HG03342 (cell line): ENCODE results near the gene USP38.
A peak's percentile ranks its signal among the peaks of the same experiment; 100 is the strongest.
"Not testable (repeated sequence)": the region's sequence is repeated elsewhere in the genome, so short reads cannot be mapped to it uniquely, and the experiment has no call there.

Experiments used
- ATAC-seq: cut with Tn5 transposase; IDR thresholded peaks from one replicate; pipeline ENCODE4 v1.9.1; 2021; ENCODE audit warnings: mild to moderate bottlenecking, moderate library complexity; ENCODE audit not compliant: unreplicated experiment

Gene USP38, protein sequence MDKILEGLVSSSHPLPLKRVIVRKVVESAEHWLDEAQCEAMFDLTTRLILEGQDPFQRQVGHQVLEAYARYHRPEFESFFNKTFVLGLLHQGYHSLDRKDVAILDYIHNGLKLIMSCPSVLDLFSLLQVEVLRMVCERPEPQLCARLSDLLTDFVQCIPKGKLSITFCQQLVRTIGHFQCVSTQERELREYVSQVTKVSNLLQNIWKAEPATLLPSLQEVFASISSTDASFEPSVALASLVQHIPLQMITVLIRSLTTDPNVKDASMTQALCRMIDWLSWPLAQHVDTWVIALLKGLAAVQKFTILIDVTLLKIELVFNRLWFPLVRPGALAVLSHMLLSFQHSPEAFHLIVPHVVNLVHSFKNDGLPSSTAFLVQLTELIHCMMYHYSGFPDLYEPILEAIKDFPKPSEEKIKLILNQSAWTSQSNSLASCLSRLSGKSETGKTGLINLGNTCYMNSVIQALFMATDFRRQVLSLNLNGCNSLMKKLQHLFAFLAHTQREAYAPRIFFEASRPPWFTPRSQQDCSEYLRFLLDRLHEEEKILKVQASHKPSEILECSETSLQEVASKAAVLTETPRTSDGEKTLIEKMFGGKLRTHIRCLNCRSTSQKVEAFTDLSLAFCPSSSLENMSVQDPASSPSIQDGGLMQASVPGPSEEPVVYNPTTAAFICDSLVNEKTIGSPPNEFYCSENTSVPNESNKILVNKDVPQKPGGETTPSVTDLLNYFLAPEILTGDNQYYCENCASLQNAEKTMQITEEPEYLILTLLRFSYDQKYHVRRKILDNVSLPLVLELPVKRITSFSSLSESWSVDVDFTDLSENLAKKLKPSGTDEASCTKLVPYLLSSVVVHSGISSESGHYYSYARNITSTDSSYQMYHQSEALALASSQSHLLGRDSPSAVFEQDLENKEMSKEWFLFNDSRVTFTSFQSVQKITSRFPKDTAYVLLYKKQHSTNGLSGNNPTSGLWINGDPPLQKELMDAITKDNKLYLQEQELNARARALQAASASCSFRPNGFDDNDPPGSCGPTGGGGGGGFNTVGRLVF

DNA sequence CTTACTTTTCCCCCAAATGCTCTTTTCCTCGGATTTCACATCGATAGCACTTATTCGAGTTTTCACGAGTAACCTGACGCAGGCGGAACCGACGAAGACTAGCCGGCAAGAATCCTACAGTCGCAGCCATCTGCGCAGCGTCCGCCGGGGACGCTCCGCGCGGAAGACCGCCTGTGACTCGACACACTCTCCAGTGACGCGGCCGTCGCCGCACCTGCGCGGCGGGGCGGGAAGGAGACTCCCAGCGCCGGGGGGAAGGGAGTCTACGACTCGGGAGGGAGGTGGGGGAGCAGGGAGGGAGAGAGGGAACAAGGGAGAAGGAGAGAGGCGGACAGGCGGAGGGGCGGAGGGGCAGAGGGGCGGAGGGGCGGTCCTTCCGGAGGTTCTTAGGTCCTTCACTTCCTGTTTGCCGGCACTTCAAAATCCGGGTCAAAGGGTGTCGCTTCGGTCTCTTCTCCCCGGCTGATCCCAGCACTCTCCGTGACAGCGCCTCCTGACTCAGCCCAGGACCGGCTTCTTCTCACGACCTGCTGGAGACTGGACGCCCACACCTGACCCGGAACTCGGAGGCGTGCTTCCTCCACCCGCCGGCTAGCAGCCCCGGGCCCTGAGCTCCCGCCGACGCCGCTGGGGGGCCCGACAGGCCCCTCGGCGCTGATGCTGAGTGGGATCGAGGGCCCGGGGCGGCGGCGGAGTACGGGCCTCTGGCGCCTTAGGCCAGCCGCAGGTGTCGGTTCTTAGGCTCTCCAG is at the start of gene USP38:
Gene USP38, plus strand, starts transcription at position 415 of the 750 bp plus-strand sequence. CDS start 534 bp downstream, outside the sequence.
- peak; percentile 73 for ATAC-seq

DNA sequence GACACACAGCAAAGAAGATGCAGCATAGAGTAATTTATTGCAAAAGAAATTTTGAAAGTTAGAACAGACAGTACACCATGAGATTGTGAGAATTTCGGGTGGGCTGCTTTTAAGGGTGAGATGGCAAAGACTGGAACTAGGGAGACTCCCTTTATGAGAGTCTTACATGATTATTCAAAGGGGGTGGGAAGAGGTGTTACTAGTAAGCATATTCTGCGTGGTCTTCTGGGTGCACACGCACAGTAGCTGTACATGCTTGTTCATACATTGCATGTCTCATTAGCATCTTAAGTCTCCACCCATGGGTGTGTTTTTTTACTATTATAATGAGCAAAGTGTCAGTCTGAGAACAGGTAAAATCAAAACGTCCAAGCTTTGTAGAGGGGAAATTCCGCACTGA is 49.4 kb upstream of the USP38 start:
- no peak for ATAC-seq

DNA sequence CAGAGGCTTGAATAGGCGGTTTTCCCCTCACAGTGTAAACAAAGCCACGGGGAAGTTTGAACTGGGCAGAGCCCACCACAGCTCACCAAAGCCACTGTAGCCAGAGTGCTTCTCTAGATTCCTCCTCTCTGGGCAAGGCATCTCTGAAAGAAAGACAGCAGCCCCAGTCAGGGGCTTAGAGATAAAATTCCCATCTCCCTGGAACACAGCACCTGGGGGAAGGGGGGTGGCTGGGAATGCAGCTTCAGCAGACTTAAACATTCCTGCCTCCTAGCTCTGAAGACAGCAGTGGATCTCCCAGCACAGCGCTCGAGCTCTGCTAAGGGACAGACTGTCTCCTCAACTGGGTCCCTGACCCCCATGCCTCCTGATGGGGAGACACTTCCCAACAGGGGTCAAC is 44.0 kb upstream of the USP38 start:
- no peak for ATAC-seq

DNA sequence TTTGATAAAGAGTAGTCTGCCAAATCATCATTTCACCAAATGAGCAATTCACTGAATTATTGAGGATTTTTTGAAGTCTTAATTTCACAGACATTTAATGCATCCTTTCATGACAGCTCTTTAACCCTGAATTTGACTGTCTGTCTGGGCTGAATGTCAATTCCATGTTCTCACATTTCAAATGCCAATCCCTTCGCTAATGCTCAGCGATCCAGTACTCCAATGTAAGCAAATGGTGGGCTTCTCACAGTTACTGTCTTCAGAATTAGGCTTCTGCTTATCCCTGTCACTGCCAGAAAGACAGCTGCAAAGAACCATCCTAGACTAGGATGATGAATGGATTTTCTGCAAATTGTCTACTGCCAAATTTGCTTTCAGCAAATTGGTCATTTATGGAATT is 36.2 kb upstream of the USP38 start:
- no peak for ATAC-seq

DNA sequence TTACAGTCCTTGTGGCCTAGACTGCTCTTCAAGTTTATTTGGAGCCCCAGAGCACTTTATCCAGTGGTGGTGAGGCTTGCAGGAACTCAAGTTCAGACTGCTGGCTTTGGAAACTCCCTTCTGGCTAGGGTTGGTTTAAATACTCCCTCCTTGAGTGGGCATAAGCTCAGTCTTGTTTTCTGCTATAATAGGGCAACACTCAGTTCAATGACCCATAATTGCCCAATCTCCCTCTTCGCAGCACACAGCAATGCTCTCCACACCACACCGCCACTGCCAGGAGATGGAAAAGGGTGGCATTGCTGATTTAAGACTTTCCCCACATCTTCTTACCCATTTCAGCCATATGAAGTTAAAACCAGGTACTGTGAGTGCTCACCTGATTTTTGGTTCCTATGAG is 27.9 kb upstream of the USP38 start:
- ATAC-seq = no peak

DNA sequence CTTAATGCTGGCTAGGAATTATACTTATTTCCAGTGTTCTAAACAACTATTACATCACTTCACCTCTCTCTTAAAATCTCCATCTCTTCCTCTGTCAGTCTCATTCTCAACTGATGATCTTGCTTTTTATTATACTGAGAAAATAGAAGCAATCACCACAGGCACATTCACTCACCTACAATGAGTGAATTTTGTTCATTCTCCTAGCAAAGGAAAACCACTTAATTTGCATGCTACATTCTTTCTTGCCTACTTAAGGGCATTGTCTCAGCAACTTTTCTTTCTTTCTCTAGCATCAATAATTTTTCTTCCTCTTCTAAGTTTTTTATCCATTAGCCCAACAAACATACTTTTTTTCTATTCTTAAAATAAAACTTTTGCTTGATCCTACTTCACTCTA is 21.1 kb upstream of the USP38 start:
- ATAC-seq = no peak

DNA sequence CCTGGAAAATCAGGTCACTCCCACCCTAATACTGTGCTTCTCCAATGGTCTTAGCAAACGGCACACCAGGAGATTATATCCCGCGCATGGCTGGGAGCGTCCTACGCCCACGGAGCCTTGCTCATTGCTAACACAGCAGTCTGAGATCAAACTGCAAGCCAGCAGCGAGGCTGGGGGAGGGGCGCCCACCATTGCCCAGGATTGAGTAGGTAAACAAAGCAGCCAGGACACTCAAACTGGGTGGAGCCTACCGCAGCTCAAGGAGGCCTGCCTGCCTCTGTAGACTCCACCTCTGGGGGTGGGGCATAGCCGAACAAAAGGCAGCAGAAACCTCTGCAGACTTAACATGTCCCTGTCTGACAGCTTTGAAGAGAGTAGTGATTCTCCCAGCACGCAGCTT is 18.0 kb upstream of the USP38 start:
- not testable (repeated sequence) for ATAC-seq

DNA sequence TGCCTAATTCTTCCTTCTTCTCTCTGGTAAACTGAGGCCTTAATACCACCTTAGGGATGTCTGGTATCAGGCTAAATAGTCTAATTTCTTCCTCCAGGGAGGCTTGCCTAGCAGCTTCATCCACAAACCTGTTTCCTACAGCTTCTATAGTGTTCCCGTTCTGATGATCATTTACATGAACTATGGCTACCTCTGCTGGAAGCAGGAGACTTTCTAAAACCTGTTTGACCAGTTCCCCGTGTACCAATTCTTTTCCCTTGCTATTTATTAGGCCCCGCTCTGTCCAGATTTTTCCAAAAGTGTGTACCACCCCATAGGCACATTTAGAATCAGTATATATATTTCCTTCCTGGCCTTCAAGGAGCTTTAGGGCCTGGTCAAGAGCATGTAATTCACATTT is 5.8 kb upstream of the USP38 start:
- no peak for ATAC-seq

DNA sequence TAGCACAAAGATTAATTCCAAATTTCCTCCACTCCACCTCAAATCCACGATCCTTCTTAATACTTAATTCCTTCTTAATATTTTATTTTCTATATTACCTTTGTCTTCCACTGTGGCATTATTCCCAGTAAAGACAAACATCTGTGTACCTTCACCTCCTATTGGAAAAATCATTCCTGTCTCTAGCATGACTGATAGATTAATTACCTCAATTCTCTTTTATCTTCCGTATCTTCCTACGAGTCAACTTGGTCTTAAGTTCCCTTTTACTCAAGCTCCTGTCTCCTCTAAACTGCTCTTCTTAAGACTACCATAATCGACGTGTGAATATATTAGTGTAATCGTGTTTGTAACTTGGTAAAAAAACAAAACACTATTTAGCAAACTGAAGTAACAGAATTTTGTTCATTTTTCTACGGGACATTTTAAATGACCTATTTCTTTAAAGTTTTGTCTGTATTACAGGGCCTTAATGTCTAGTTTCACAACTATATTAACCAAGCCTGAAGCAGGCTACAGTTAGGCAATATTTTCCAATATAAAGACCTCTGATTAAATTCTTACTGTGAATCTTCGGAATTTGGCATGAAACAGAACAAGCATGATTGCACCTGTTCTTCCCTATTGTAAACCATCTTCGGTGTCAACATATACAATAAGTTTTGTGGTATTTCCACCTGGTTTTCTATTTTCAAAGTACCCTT is 1.1 kb upstream of the USP38 start:
- ATAC-seq = no peak

DNA sequence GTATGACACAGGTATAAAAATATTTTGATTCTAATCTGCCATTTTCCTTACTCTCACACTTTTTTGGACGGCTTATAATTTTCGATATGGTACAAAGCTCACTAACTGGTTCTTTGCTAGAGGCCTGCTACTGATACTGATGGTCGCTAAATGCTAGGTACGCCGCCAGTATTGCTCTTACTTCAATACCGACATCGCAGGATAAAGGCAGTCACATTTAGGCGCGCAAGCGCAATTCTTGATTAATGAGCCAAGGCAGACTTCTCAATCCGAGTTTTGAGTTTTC is 557 bp upstream of the USP38 start:
- peak; percentile 15 for ATAC-seq

DNA sequence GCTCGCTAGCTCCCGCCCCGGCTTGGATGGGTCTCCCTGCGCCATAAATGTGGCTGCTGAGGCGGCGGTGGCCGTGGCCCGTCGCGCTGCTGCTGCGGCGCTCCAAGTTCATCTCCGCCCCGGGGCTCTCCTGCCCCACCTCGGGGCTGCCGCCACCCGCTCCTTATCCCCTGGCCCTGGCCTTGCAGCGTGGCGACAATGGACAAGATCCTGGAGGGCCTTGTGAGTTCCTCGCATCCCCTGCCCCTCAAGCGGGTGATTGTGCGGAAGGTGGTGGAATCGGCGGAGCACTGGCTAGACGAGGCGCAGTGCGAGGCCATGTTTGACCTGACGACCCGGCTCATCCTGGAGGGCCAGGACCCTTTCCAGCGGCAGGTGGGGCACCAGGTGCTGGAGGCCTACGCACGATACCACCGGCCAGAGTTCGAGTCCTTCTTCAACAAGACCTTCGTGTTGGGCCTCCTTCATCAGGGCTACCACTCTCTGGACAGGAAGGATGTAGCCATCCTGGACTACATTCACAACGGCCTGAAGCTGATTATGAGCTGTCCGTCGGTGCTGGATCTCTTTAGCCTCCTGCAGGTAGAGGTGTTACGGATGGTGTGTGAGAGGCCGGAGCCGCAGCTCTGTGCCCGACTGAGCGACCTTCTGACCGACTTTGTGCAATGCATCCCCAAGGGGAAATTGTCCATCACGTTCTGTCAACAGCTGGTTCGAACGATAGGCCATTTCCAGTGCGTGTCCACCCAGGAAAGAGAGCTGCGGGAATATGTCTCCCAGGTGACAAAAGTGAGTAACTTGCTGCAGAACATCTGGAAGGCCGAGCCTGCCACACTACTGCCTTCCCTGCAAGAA is 763 bp downstream of the USP38 start:
- peak; percentile 17 for ATAC-seq

DNA sequence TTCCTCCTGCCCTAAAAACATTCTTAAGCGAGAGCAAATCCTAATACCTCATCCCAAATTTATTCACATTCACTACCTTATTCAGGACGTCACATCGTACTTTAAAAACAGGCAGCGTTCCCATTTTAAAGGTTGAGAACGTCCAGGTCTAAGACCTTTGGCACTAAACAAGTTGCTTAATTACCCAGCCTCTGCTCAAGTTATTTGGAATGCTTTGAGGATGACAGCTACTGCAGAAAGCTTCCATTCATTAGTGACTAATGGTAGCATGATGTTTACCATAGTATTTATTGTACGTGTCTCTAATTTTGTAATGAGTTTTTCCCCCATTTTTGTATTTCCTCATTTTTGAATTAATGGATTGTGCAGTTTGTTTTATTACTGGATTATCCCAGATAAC is 1.5 kb downstream of the USP38 start:
- ATAC-seq = no peak

DNA sequence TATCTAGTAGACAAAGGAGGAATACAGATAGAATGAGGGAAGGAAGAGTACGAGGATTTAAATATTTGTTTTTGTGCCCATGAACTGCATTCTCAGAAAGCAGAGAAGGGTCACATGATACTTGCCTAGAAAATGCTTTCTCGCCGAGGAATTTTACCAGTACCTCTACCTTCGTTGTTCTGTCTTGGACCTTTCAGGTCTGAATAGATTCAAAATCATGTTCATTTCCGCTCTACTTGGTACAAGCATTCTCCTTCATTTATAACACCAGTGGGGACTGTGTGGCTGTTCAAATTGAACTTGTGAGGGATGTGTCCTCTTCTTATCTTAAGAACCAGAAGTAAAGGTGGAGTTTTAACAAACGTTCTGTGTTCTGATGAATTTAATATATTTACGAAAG is 1.9 kb downstream of the USP38 start:
- ATAC-seq = no peak

DNA sequence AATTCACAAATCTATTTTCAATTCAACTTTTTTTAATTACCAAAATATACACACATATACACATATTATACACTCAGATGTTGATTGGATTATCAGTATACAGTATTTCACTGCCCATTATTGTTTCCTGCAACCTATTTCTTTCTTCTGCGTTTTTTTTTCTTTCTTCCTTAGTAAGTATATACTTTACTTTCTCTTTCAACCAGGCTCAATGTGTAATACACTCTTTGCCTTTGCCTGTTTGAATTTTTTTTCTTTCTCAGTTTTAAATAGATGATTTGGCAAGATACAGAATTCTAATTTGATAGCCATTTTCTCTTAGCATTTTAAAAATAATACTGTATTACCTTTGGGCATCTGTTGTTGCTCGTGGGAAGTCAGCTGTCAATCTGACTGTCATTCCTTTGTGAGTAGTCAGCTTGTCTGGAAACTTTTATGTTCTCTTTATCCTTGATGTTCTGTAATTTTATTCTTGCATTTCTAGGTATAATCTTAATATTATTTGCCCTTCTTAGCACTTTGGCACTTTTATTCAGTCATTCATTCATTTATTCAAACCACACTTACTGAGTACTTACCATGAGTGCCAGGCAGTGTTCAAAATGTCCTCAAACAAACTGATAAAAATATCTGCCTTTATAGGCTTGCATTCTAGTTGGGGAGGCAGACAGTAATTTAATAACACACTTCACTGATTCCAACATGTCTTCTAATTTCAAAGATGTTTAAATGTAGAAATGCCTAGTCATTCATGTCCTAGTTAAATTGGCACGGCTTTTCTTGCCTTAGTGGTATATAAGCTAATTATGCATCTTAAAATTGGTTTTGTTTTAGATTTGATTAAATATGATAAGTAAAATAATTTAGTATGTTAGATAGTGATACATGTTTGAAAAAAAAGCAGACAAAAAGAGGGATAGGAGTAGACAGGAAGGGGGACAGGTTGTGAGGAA is 3.7 kb downstream of the USP38 start:
- no peak for ATAC-seq

DNA sequence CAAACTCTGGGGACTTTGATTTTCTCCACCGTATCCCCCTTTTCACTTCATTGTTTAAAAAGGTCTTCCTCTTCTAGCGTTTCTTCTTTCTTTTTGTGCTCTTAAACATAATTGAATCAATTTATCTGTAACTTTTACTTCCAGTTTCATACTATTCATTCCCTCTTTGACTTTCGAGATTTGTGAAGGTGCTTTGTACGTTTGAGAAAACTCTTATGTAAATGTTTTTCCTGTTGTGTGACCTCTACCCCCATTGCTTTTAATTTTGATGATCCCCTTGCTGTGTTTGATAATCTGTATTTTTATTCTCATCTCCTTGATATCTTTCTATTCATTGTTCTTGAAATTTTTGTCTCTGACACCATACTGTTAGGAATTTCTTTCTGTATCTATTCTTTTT is 4.8 kb downstream of the USP38 start:
- ATAC-seq = no peak

DNA sequence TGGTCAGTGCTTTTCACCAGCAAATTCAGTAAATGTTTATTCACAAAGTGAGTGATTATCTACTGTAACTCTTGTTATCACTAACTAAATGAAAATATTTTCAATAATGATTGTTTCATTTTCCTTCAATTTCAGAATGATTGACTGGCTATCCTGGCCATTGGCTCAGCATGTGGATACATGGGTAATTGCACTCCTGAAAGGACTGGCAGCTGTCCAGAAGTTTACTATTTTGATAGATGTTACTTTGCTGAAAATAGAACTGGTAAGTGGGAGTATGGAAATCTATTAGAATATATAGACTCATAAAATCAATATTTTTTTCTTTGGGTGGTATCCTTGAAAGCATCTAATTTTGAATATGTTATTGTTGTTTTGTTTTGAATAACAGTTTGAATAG is 10.9 kb downstream of the USP38 start:
- no peak for ATAC-seq

DNA sequence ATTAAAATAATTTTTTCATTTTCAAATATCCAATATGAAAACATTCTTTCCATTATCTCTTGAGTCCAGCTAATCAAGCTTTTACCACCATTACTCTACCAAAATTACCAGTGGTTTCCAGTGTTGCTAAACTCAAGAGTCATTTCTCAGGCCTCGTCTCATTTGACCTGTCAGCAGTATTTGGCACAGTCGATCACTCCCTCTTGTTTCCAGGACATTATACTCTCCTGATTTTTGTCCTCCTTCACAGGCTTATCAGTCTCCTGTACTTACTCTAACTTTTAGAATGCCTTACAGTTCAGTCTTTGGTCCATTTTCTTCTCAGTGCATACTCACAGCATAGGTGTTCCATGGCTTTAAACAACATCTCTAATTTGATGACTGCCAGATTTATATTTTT is 11.6 kb downstream of the USP38 start:
- ATAC-seq = no peak

DNA sequence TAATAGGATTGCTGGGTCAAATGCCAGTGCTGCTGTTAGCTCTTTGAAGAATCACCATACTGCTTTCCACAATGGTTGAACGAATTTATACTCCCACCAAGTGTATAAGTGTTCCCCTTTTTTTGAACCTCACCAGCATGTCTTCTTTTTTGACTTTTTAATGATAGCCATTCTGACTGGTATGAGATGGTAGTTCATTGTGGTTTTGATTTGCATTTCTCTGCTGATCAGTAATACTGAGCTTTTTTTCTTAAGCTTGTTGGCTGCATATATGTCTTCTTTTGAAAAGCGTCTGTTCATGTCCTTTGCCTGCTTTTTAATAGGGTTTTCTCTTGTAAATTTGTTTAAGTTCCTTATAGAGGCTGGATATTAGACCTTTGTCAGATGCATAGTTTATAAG is 14.8 kb downstream of the USP38 start:
- no peak for ATAC-seq

DNA sequence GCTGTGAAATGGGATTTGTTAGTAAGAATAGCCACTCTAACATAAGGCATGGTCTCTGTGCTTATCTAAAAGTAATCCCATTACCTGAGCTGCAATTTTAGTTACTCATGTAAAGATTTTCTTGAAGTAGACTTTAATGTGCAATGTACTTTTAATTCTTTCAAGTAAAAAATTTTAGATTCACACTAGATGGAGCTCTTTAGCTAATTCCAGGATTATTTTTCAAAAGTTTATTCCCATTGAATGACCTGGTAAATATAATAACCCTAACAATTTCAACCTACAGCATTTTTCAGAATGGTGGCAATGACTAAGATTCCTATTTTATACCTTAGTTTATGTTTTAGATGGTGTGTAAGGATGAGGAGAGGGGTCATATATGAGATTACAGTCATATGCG is 18.1 kb downstream of the USP38 start:
- no peak for ATAC-seq
